Upper lobe of left lung (tissue), 6 donors: Measurements from ENCODE around the gene NCDN. TPM values are rescaled to one million over a fixed set of nuclear protein-coding genes. Genes with fewer than 3 reads are reported as not detected.

ENCODE experiments used
- ATAC-seq, 2 donors: fragments of 200-7000 bp; cut with Tn5 transposase; one replicate each; pipeline ENCODE4 v1.9.1; 2022; ENCODE audit warnings: mild to moderate bottlenecking in 2 of 2, moderate library complexity in 2 of 2; ENCODE audit not compliant: low FRiP score in 2 of 2
- DNase-seq, 2 donors: peaks; one replicate each; pipeline ENCODE4 v3.0.0-alpha.2; 2019 to 2020
- H3K27ac ChIP-seq, 4 donors: fragments of 200-600 bp; sonication (generic); one replicate each; pipeline ENCODE4 v1.5.1; 2016 to 2019
- H3K27me3 ChIP-seq, 4 donors: fragments of 200-600 bp; sonication (generic); one replicate each; pipeline ENCODE4 v1.5.1; 2017 to 2019
- H3K36me3 ChIP-seq, 4 donors: fragments of 200-600 bp; sonication (generic); one replicate each; pipeline ENCODE4 v1.5.1; 2016 to 2019
- H3K4me1 ChIP-seq, 4 donors: fragments of 200-600 bp; sonication (generic); one replicate each; pipeline ENCODE4 v1.5.1; 2018 to 2019
- H3K4me3 ChIP-seq, 4 donors: fragments of 200-600 bp; sonication (generic); one replicate each; pipeline ENCODE4 v1.5.1; 2017 to 2019; ENCODE audit warnings: mild to moderate bottlenecking in 2 of 4, moderate library complexity in 1 of 4
- H3K9me3 ChIP-seq, 4 donors: fragments of 200-600 bp; sonication (generic); one replicate each; pipeline ENCODE4 v1.5.1; 2018 to 2019
- CTCF ChIP-seq, 6 experiments: fragments of 450-650 bp in 4 of 6; fragments of 200-600 bp in 2 of 6; sonication (generic) in 2 of 6; IDR thresholded peaks; one replicate each; pipeline ENCODE4 v1.5.1; 2016 to 2019; ENCODE audit warnings: antibody characterized with exemption in 6 of 6
- EP300 ChIP-seq, 4 donors: sonication (generic); formaldehyde crosslinking; IDR thresholded peaks; one replicate each; pipeline ENCODE4 v1.5.1; 2017; ENCODE audit warnings: antibody characterized with exemption in 4 of 4, control low read depth in 2 of 4
- POLR2A ChIP-seq, 4 donors: fragments of 450-650 bp; IDR thresholded peaks; one replicate each; pipeline ENCODE4 v1.5.1; 2016 to 2017; ENCODE audit warnings: antibody characterized with exemption in 4 of 4, mild to moderate bottlenecking in 2 of 4
- POLR2AphosphoS5 ChIP-seq, 2 donors: sonication (generic); formaldehyde crosslinking; IDR thresholded peaks; one replicate each; pipeline ENCODE4 v1.5.1; 2017; ENCODE audit warnings: antibody characterized with exemption in 2 of 2
- WGBS, 2 donors: methylation state at CpG; one replicate each; pipeline ENCODE4 v1.1.5; 2017 to 2018; 5-methylcytosine and 5-hydroxymethylcytosine counted together
- total RNA-seq, 6 donors: library from RNA; depleted of rRNA in 4 of 6; stranded (reverse); fragments of >200 nt in 4 of 6; gene quantifications; one replicate each; pipeline versions ENCODE4 v1.1.0 to v1.2.1, GENCODE V29; 2016 to 2021
- donor health status: DM: no; HTN: no; CAD: no; lungs with moderate emphysema.
- donor health status: DM: no; HTN: yes; CAD: no; lungs with severe emphysema.

Gene NCDN
- total RNA-seq, 6 donors from 2014 or later, result 12.6 to 34.2 (median 21.5) TPM

DNA sequence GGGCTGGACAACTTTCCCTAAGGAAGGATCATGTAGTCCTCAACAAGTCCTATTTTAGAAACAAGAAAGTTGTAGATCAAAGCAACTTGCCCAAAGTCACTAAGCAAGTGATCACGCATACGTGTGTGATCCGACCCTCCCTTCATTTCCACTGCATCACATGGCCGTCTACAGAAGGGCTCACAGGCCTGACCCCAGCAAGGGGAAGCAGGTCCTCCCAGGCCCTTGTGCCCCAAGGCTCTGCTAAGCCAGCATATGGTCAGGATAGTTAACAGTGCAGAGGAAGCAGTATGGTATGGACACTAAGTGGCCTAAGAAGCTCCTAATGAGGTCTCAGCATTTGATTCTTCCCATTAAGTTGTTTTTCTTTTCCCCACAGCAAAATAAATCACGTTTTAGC lies 40.3 kb downstream of the NCDN start:
- H3K27ac ChIP-seq, result no peak overlapping the region
- H3K4me3 ChIP-seq, result no peak overlapping the region
- no peak for ATAC-seq
- peaks cover 0 to 36% (median 18%) of the 10 kb centered on the region in 4 donors for H3K36me3 ChIP-seq
- TF ChIP-seq CTCF (IDR thresholded peaks at IDR 0.05), result no peak
- no peak for TF ChIP-seq POLR2AphosphoS5 (IDR thresholded peaks at IDR 0.05)
- TF ChIP-seq EP300 (IDR thresholded peaks at IDR 0.05), result no peak
- TF ChIP-seq POLR2A (IDR thresholded peaks at IDR 0.05), result no peak
- H3K27me3 ChIP-seq, result no peaks in the 10 kb centered on the region
- H3K4me1 ChIP-seq, result peaks cover 0 to 9% (median 2%) of the 10 kb centered on the region in 4 donors
- WGBS, 2 donors, result 89 to 91% methylated on average over 5 of the region's 5 CpGs
- H3K9me3 ChIP-seq, result no peaks in the 10 kb centered on the region
- DNase-seq, result no peak

GRCh38 chr1:35598895-35599294 lies 41.3 kb downstream of the NCDN start:
- 84 to 89% methylated on average over 2 of the region's 2 CpGs for whole genome bisulfite sequencing, 2 donors
- no peaks in the 10 kb centered on the region for H3K9me3 ChIP-seq
- TF ChIP-seq POLR2A (IDR thresholded peaks at IDR 0.05), result no peak
- no peak for TF ChIP-seq CTCF (IDR thresholded peaks at IDR 0.05)
- TF ChIP-seq EP300 (IDR thresholded peaks at IDR 0.05), result no peak
- TF ChIP-seq POLR2AphosphoS5 (IDR thresholded peaks at IDR 0.05), result no peak
- H3K4me3 ChIP-seq, result no peak overlapping the region
- H3K36me3 ChIP-seq, result peaks cover 0 to 46% (median 28%) of the 10 kb centered on the region in 4 donors
- H3K27me3 ChIP-seq, result no peaks in the 10 kb centered on the region
- H3K27ac ChIP-seq, result no peak overlapping the region
- DNase-seq (no peak), ATAC-seq (peak in 1 of 2 donors; percentile 49)
- no peaks in the 10 kb centered on the region for H3K4me1 ChIP-seq

- peaks cover 0 to 51% (median 30%) of the 10 kb centered on the region in 4 donors for H3K36me3 ChIP-seq
- H3K27me3 ChIP-seq, result no peaks in the 10 kb centered on the region
- H3K9me3 ChIP-seq, result no peaks in the 10 kb centered on the region
- H3K4me3 ChIP-seq, result no peak overlapping the region
- no peak overlapping the region for H3K27ac ChIP-seq
- TF ChIP-seq CTCF (IDR thresholded peaks at IDR 0.05) (no peak), EP300 (IDR thresholded peaks at IDR 0.05) (no peak), POLR2AphosphoS5 (IDR thresholded peaks at IDR 0.05) (no peak), POLR2A (IDR thresholded peaks at IDR 0.05) (no peak)
- WGBS, 2 donors, result 89 to 93% methylated on average over 3 of the region's 3 CpGs
- DNase-seq (no peak), ATAC-seq (no peak)
- no peaks in the 10 kb centered on the region for H3K4me1 ChIP-seq
Measured at GRCh38 chr1:35599411-35599810, 41.8 kb downstream of the NCDN start.

DNA sequence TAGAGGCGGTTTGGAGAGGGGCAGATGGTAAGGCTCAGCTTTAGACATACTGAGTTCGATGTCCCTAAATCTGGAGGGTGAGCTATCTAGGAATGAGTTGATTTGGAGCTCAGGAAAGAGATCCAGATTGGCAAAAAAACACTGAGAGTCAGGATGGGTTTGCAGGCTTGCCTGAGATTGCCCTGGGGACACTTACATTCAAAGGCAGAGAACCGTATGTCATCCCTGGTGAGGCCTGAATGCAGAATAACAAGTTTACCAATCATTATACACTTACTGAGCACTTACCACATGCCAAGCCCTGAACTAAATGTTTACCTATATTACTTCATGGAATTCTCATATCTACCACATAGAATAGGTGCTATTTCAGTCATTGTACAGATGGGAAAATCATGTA lies 43.0 kb downstream of the NCDN start:
- Histone ChIP-seq H3K36me3 (peaks cover 0 to 61% (median 42%) of the 10 kb centered on the region in 4 donors), H3K4me1 (no peaks in the 10 kb centered on the region), H3K4me3 (no peak overlapping the region), H3K27me3 (no peaks in the 10 kb centered on the region), H3K9me3 (no peaks in the 10 kb centered on the region), H3K27ac (no peak overlapping the region)
- TF ChIP-seq EP300 (IDR thresholded peaks at IDR 0.05) (no peak), POLR2AphosphoS5 (IDR thresholded peaks at IDR 0.05) (no peak), CTCF (IDR thresholded peaks at IDR 0.05) (no peak), POLR2A (IDR thresholded peaks at IDR 0.05) (no peak)
- ATAC-seq (no peak), DNase-seq (no peak)
- WGBS, 2 donors, result 96 to 98% methylated on average over 3 of the region's 3 CpGs

- H3K27me3 ChIP-seq, result no peaks in the 10 kb centered on the region
- no peak overlapping the region for H3K27ac ChIP-seq
- DNase-seq (no peak), ATAC-seq (no peak)
- H3K4me1 ChIP-seq, result no peaks in the 10 kb centered on the region
- H3K9me3 ChIP-seq, result no peaks in the 10 kb centered on the region
- WGBS, 2 donors, result 83 to 85% methylated on average over 3 of the region's 3 CpGs
- TF ChIP-seq CTCF (IDR thresholded peaks at IDR 0.05) (no peak), POLR2AphosphoS5 (IDR thresholded peaks at IDR 0.05) (no peak), EP300 (IDR thresholded peaks at IDR 0.05) (no peak), POLR2A (IDR thresholded peaks at IDR 0.05) (no peak)
- H3K36me3 ChIP-seq, result peaks cover 2 to 78% (median 57%) of the 10 kb centered on the region in 4 donors
- no peak overlapping the region for H3K4me3 ChIP-seq
Measured at GRCh38 chr1:35603468-35603867, 45.9 kb downstream of the NCDN start.
